Measurements from ENCODE around the gene AHCYL2.
"Not testable (repeated sequence)": the region's sequence is repeated elsewhere in the genome, so short reads cannot be mapped to it uniquely, and the experiment has no call there.

AHCYL2 gene

GRCh38 chr7:129423700-129424410 lies 199.0 kb downstream of the AHCYL2 start:
- no peak for DNase-seq (ENCODE audit: low read depth in 2 of 2)

- no peak for DNase-seq (ENCODE audit: low read depth in 2 of 2)
Measured at GRCh38 chr7:129426482-129426881, 201.7 kb downstream of the AHCYL2 start.

- DNase-seq (ENCODE audit: low read depth in 2 of 2) = no peak
Measured at GRCh38 chr7:129427526-129428045, 202.8 kb downstream of the AHCYL2 start.

GRCh38 chr7:129431911-129432643 lies 207.2 kb downstream of the AHCYL2 start:
- DNase-seq (ENCODE audit: low read depth in 2 of 2) = no peak

- DNase-seq (ENCODE audit: low read depth in 2 of 2) = peak; percentile 78 to 88
Measured at GRCh38 chr7:129433847-129434674, 209.2 kb downstream of the AHCYL2 start, which contains the start of gene STRIP2. TSS of gene STRIP2 (plus strand) at chr7:129434432. CDS start at chr7:129434473, 41 bp downstream.

GRCh38 chr7:129434675-129435318 lies 210.0 kb downstream of the AHCYL2 start:
- no peak for DNase-seq (ENCODE audit: low read depth in 2 of 2)

GRCh38 chr7:129435414-129435829 lies 210.6 kb downstream of the AHCYL2 start:
- no peak for DNase-seq (ENCODE audit: low read depth in 2 of 2)

DNA sequence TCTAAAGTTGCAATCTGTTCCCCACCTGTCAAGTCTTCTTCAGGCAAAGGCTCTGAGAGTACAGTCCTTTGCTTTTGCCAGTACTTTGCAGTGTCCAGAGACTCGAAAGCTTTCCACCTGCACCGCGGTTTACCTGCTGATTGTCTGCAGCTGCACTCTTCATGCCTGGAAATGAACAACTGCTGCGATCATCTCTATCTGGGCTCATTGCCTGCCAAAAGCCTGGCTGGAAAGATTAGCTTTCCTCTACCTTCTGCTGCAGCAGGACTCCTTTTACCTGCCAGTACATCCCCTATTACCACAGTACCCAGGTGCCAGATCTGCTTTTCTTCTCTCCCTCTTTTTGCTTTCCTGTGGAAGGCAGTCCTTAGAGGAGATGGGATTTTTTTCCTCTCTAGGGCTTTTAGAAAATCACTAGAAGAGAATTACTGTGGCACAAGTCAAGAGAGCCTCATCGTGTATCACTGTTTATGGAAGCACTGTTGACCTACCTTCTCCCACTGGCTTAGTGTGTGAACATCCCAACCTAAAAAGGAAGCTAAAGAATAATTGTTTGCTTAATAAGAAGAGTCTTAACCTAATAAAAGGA lies 211.6 kb downstream of the AHCYL2 start:
- no peak for DNase-seq (ENCODE audit: low read depth in 2 of 2)

- DNase-seq (ENCODE audit: low read depth in 2 of 2) = no peak
Measured at GRCh38 chr7:129437190-129437589, 212.4 kb downstream of the AHCYL2 start.

GRCh38 chr7:129438281-129438838 lies 213.5 kb downstream of the AHCYL2 start:
- no peak for DNase-seq (ENCODE audit: low read depth in 2 of 2)

GRCh38 chr7:129438839-129439651 lies 214.2 kb downstream of the AHCYL2 start:
- peak in 1 of 2 donors; percentile 24 for DNase-seq (ENCODE audit: low read depth in 2 of 2)

DNA sequence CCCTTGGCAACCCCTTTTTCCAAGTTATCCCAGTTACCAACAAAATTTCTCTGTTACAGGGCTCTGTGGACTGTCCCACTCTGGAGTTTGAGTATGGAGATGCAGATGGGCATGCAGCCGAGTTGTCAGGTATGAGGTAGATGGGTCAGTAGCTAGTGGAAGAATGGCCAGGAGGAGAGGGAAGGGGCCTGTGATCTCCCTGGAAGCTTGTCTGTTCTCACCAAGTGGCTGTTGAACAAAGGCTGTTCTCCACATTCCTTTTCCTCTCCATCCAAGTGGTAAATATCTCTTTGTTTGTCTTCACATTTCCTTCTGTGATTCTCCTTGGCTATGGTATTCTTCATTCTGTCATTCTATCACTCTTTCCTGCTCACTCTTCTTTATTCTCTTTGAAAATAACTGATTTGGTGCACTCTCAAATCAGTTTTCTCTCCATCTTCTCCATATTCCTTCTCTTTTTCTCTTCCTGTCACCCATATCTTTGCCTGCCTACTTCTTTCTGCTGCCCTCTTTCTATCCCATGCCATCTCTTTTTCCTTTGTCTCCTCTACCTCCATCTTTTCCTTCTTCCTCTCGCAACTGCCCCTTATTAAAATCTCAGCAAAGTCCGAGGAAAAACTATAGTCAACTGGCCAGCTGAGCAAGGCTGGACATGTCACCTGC lies 215.3 kb downstream of the AHCYL2 start:
- no peak for DNase-seq (ENCODE audit: low read depth in 2 of 2)

DNA sequence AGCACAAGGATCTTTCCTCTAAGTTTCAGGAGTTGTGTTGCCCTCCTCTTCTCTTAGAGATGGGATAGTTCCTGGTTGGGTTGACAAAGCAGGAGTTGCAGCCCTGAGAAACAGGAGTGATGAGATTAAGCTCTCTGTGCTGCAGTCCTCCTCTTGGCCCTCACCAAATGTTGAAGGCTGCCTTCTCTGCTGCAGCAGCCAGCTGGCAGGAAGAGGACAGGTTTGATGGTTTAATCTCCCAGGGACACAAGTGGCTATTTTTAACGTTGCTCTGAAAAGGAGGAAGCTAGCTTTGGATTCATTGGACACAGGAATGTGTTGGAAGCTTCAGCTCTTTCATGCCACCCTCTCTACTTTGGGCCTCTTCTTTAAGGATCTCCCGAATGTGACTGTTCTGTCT lies 218.8 kb downstream of the AHCYL2 start:
- DNase-seq (ENCODE audit: low read depth in 2 of 2) = no peak

DNA sequence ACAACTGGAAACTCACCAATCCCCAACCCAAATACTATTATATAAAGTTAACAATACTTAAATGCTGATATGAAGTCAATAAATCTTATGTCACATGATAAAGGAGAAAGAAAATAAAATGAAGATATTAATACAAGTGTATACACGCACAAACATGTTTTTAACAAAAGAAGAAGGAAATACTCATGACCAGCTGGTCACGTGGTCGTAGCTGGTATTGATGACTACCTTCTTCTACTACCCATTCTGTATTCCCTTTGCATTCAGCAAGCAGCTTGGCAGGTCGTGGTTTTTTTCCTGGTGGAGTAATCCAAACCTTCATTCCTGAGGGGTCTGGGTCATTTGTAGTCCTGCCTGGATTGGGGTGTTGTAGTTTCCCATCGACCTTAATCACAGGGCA lies 219.9 kb downstream of the AHCYL2 start:
- DNase-seq (ENCODE audit: low read depth in 2 of 2) = not testable (repeated sequence)

DNA sequence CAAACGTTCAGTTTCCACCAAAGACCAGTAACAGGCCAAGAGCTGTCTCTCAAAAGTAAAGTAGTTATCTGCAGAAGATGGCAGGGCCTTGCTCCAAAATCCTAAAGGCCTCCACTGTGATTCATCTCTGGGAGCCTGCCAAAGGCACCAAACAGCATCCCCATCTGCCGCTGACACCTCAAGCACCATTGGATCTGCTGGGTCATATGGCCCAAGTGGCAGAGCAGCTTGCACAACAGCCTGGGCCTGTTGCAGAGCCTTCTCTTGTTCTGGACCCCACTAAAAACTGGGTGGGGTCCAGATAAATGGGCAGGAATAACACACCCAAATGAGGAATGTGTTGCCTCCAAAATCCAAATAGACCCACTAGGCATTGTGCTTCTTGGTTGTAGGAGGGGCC lies 222.1 kb downstream of the AHCYL2 start:
- not testable (repeated sequence) for DNase-seq (ENCODE audit: low read depth in 2 of 2)

- not testable (repeated sequence) for DNase-seq (ENCODE audit: low read depth in 2 of 2)
Measured at GRCh38 chr7:129447445-129447844, 222.6 kb downstream of the AHCYL2 start.

DNA sequence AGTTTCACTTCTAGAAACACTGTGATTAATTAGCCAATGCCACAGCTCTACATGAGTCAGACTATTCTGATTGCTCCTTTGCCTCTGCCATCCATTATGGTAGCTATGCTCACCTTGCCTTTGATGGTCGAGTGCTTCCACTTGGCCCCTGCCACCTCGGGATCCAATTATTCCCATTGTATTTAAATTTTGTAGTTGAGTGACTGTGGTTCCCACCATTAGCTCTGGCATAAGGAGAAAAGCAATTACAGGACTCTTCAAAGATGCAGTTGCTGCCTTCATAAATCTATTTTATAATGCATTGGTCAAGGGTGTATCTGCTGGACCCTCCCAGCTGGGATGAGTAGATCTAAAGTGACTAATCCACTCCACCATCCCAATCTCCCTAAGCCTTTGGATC lies 223.8 kb downstream of the AHCYL2 start:
- DNase-seq (ENCODE audit: low read depth in 2 of 2) = not testable (repeated sequence)

DNA sequence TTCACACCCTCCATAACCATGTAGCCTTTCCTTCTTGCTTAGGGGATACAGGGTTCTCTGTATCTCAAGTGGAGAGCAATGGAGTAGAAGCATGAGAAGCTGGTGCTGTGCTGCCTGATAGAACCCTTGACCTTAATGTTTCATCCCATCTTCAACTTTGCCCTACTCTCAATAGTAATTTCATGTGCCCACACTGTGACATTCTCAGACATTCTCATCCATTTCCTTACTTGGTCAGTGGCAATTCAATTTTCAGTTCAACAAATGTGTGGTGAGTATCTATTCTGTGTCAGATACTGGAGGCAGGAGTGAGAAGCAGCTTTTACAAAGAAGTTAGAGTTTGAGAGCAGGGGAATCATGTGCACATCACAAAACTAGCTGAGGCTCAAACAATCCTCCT lies 225.5 kb downstream of the AHCYL2 start:
- no peak for DNase-seq (ENCODE audit: low read depth in 2 of 2)

DNA sequence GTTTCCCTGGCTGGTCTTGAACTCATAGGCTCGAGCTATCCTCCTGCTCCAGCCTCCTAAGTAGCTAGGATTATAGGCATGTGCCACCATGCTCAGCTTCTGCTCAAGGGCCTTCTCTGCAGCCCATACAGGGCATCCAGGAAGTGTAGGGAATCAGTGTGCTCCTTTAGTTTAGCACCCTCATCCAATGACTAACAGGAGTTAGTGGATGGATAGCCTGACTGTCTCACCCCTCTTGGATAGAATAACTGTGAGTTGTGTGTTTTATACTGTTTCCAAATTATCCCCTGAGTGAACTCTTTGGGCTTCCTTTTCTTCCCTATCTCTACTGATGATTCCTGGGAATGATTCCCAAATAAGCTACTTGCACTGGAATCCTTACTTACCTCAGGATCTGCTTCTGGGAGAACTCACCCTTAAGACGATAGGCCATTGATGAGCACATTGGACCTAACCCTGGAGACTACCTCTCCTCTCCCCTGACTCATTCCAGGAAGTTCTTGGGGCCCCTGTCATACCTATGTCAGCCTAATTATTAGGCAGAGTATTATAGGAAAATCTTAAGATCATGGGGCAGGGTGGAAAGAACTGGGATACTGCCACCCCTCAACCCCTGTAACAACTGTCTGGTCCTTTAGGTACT lies 227.9 kb downstream of the AHCYL2 start:
- DNase-seq (ENCODE audit: low read depth in 2 of 2) = no peak
